Heart left ventricle (tissue), 13 donors: ENCODE measurements around the gene A2M.

Experiments used
- POLR2A ChIP-seq, 2 donors: fragments of 450-650 bp; IDR thresholded peaks; one replicate each; pipeline ENCODE4 v1.6.1; 2017; ENCODE audit warnings: antibody characterized with exemption in 2 of 2, mild to moderate bottlenecking in 2 of 2, moderate library complexity in 2 of 2
- TF ChIP-seq, protein P1 (sequence below), 12 donors: fragments of 200-600 bp; sonication (generic) in 4 of 12; IDR thresholded peaks; one replicate each; pipeline versions ENCODE4 v1.5.0 to v1.8.0; 2018 to 2022; ENCODE audit warnings: antibody characterized with exemption in 12 of 12, mild to moderate bottlenecking in 5 of 12
- donor health status: ischemic (EF 13 %, LVEDD 7.1; RV severe dilation, severe dysfunction).
- donor health status: DM: no; HTN: yes; CAD: no.
- donor health status: DM: no; HTN: no; CAD: no.
- donor health status: ischemic (EF 25% LVEDD 6.9; RV normal size, moderate dysfunction).
- donor health status: ischemic (EF 25% LVEDD 5.7; RV mildly dilated, moderate dysfunction).
- donor health status: ischemic (EF 35%, LVEDD 5.7; RV mildly dilated, moderate dysfunction).
- donor health status: nonischemic (EF 11% LVEDD 7.7; RV severe dilation, severe dysfunction).
- donor health status: DM: yes; HTN: yes; CAD: no.
- donor health status: PGD.
- donor health status: ischemic (EF 29% LVEDD 5.4; RV normal size, mild dysfunction).
- donor health status: nonischemic (EF 23%, LVEDD 6.1; RV moderate dilation, normal function).

GRCh38 chr12:9106610-9107541 lies 8.8 kb downstream of the A2M start:
- TF ChIP-seq, protein P1, sequence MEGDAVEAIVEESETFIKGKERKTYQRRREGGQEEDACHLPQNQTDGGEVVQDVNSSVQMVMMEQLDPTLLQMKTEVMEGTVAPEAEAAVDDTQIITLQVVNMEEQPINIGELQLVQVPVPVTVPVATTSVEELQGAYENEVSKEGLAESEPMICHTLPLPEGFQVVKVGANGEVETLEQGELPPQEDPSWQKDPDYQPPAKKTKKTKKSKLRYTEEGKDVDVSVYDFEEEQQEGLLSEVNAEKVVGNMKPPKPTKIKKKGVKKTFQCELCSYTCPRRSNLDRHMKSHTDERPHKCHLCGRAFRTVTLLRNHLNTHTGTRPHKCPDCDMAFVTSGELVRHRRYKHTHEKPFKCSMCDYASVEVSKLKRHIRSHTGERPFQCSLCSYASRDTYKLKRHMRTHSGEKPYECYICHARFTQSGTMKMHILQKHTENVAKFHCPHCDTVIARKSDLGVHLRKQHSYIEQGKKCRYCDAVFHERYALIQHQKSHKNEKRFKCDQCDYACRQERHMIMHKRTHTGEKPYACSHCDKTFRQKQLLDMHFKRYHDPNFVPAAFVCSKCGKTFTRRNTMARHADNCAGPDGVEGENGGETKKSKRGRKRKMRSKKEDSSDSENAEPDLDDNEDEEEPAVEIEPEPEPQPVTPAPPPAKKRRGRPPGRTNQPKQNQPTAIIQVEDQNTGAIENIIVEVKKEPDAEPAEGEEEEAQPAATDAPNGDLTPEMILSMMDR (IDR thresholded peaks at IDR 0.05), result no peak
- TF ChIP-seq POLR2A (IDR thresholded peaks at IDR 0.05), result no peak
